ENCODE results near the gene MYH15. TPM values are rescaled to one million over a fixed set of nuclear protein-coding genes. Genes with fewer than 3 reads are reported as not detected.
"Not testable (repeated sequence)": the region's sequence is repeated elsewhere in the genome, so short reads cannot be mapped to it uniquely, and the experiment has no call there.

Gene MYH15
- total RNA-seq, 1 donor from 2014 or later: 0.77 TPM

GRCh38 chr3:108381529-108382140 lies 128.8 kb downstream of the MYH15 start:
- TF ChIP-seq CTCF (conservative IDR thresholded peaks at IDR 0.05): no peak
- Mint-ChIP-seq H3K4me3 (no peak overlapping the region), H3K4me1 (ENCODE audit: unreplicated experiment) (peaks cover 22% of the 10 kb centered on the region), H3K27me3 (no peaks in the 10 kb centered on the region), H3K36me3 (no peaks in the 10 kb centered on the region), H3K9me3 (no peaks in the 10 kb centered on the region), H3K27ac (no peak overlapping the region)
- DNase-seq (ENCODE audit: extremely low spot score, unreplicated experiment): no peak

- Mint-ChIP-seq H3K4me1 (ENCODE audit: unreplicated experiment) (peaks cover 22% of the 10 kb centered on the region), H3K4me3 (no peak overlapping the region), H3K36me3 (no peaks in the 10 kb centered on the region), H3K9me3 (no peaks in the 10 kb centered on the region), H3K27ac (no peak overlapping the region), H3K27me3 (no peaks in the 10 kb centered on the region)
- DNase-seq (ENCODE audit: extremely low spot score, unreplicated experiment): no peak
- no peak for TF ChIP-seq CTCF (conservative IDR thresholded peaks at IDR 0.05)
Measured at GRCh38 chr3:108380128-108380795, 130.1 kb downstream of the MYH15 start.

- not testable (repeated sequence) for H3K36me3 Mint-ChIP-seq; H3K27ac Mint-ChIP-seq; DNase-seq (ENCODE audit: extremely low spot score, unreplicated experiment); H3K4me3 Mint-ChIP-seq; H3K27me3 Mint-ChIP-seq; H3K9me3 Mint-ChIP-seq
- peaks cover 22% of the 10 kb centered on the region for H3K4me1 Mint-ChIP-seq (ENCODE audit: unreplicated experiment)
Measured at GRCh38 chr3:108378952-108379342, 131.4 kb downstream of the MYH15 start.

GRCh38 chr3:108378153-108378951 lies 132.0 kb downstream of the MYH15 start:
- no peaks in the 10 kb centered on the region for H3K9me3 Mint-ChIP-seq
- H3K27ac Mint-ChIP-seq: peak overlapping the region; percentile 61
- H3K27me3 Mint-ChIP-seq: no peaks in the 10 kb centered on the region
- no peaks in the 10 kb centered on the region for H3K36me3 Mint-ChIP-seq
- TF ChIP-seq CTCF (conservative IDR thresholded peaks at IDR 0.05): no peak
- peaks cover 22% of the 10 kb centered on the region for H3K4me1 Mint-ChIP-seq (ENCODE audit: unreplicated experiment)
- H3K4me3 Mint-ChIP-seq: no peak overlapping the region
- DNase-seq (ENCODE audit: extremely low spot score, unreplicated experiment): no peak

- H3K4me3 Mint-ChIP-seq: no peak overlapping the region
- no peaks in the 10 kb centered on the region for H3K27me3 Mint-ChIP-seq
- no peak for TF ChIP-seq CTCF (conservative IDR thresholded peaks at IDR 0.05)
- peaks cover 14% of the 10 kb centered on the region for H3K4me1 Mint-ChIP-seq (ENCODE audit: unreplicated experiment)
- H3K27ac Mint-ChIP-seq: no peak overlapping the region
- H3K9me3 Mint-ChIP-seq: no peaks in the 10 kb centered on the region
- DNase-seq (ENCODE audit: extremely low spot score, unreplicated experiment): no peak
- H3K36me3 Mint-ChIP-seq: no peaks in the 10 kb centered on the region
Measured at GRCh38 chr3:108377384-108377783, 133.0 kb downstream of the MYH15 start.

- no peak for TF ChIP-seq CTCF (conservative IDR thresholded peaks at IDR 0.05)
- H3K27ac Mint-ChIP-seq: no peak overlapping the region
- H3K9me3 Mint-ChIP-seq: no peaks in the 10 kb centered on the region
- H3K27me3 Mint-ChIP-seq: no peaks in the 10 kb centered on the region
- H3K4me1 Mint-ChIP-seq (ENCODE audit: unreplicated experiment): peaks cover 4% of the 10 kb centered on the region
- no peak for DNase-seq (ENCODE audit: extremely low spot score, unreplicated experiment)
- no peak overlapping the region for H3K4me3 Mint-ChIP-seq
- H3K36me3 Mint-ChIP-seq: no peaks in the 10 kb centered on the region
Measured at GRCh38 chr3:108376026-108376425, 134.4 kb downstream of the MYH15 start.

All from type B pancreatic cell (in vitro differentiated cells).